GM18520 (cell line): ENCODE data around the gene LAMTOR4.
"Not testable (repeated sequence)": the region's sequence is repeated elsewhere in the genome, so short reads cannot be mapped to it uniquely, and the experiment has no call there.

Source experiments
- ATAC-seq: cut with Tn5 transposase; IDR thresholded peaks from one replicate; pipeline ENCODE4 v1.9.1; 2021; ENCODE audit not compliant: unreplicated experiment

Gene LAMTOR4

GRCh38 chr7:100195222-100195621, 46.5 kb downstream of the LAMTOR4 start:
- ATAC-seq, result no peak

GRCh38 chr7:100195901-100196322, 47.2 kb downstream of the LAMTOR4 start:
- not testable (repeated sequence) for ATAC-seq

GRCh38 chr7:100198266-100198665, 49.5 kb downstream of the LAMTOR4 start:
- ATAC-seq, result no peak

DNA sequence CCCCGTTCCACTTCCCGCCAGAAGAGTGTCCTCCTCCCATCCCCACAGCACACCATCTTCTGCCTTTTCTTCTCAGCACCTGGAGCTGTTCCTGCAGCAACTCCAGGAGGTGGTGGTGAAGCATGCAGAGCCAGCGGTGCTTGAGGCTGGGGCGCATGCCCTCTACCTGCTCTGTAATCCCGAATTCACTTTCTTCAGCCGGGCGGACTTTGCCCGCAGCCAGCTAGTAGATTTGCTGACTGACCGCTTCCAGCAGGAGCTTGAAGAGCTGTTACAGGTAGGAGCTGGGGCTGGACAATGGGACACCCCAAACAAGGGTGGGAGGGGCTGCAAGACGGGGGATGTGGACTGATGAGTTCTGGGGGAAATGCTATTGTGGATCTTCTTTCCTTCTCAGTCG, 52.0 kb downstream of the LAMTOR4 start:
- no peak for ATAC-seq
